Prostate gland (tissue), 2 donors: Measurements from ENCODE around the gene HAUS5. TPM values are rescaled to one million over a fixed set of nuclear protein-coding genes. Genes with fewer than 3 reads are reported as not detected.

Experiments used
- DNase-seq: peaks from one replicate; pipeline ENCODE4 v3.0.0-alpha.2; 2019; ENCODE audit warnings: low spot score
- H3K27ac ChIP-seq, 2 donors: fragments of 200-600 bp; sonication (generic); 2 replicates each; pipeline ENCODE4 v1.5.1; 2017 to 2019
- H3K27me3 ChIP-seq: fragments of 200-600 bp; sonication (generic); replicated peaks from 2 replicates; pipeline ENCODE4 v1.5.1; 2019; ENCODE audit not compliant: insufficient read depth
- H3K36me3 ChIP-seq, 2 donors: fragments of 200-600 bp; sonication (generic); 1 replicate in 1 of 2; 2 replicates in 1 of 2; pipeline versions ENCODE4 v1.5.1 to v1.8.1; 2017 to 2019
- H3K4me1 ChIP-seq: fragments of 200-600 bp; sonication (generic); replicated peaks from 2 replicates; pipeline ENCODE4 v1.5.1; 2019
- H3K4me3 ChIP-seq, 2 donors: fragments of 200-600 bp; sonication (generic); 2 replicates each; pipeline ENCODE4 v1.5.1; 2017 to 2019
- H3K9me3 ChIP-seq: fragments of 200-600 bp; sonication (generic); 2 replicates; pipeline ENCODE4 v1.5.1; 2017
- POLR2A ChIP-seq: fragments of 450-650 bp; IDR thresholded peaks from one replicate; pipeline ENCODE4 v1.6.1; 2016; ENCODE audit warnings: antibody characterized with exemption, mild to moderate bottlenecking
- POLR2AphosphoS5 ChIP-seq: sonication (generic); formaldehyde crosslinking; IDR thresholded peaks from one replicate; pipeline ENCODE4 v1.6.1; 2017; ENCODE audit warnings: antibody characterized with exemption
- WGBS: methylation state at CpG from one replicate; pipeline ENCODE4 v1.1.5; 2018; 5-methylcytosine and 5-hydroxymethylcytosine counted together
- intact Hi-C: fragments of 100-400 bp; cut with DNase I; formaldehyde crosslinking; loops from one replicate; pipeline ENCODE4 v1.14.2; 2022
- total RNA-seq, 2 donors: library from RNA; depleted of rRNA; stranded (reverse); fragments of >200 nt; gene quantifications; one replicate each; pipeline ENCODE4 v1.1.0, GENCODE V29; 2016
- TF ChIP-seq, protein P1 (sequence below), 4 experiments: fragments of 200-600 bp in 2 of 4; fragments of 450-650 bp in 2 of 4; sonication (generic) in 2 of 4; IDR thresholded peaks; 1 replicate in 3 of 4; 2 replicates in 1 of 4; pipeline ENCODE4 v1.5.1; 2016 to 2019; ENCODE audit warnings: antibody characterized with exemption in 4 of 4, mild to moderate bottlenecking in 2 of 4, moderate library complexity in 2 of 4

The HAUS5 gene
- total RNA-seq, 2 donors from 2014 or later, result 10.0 to 17.5 TPM

DNA sequence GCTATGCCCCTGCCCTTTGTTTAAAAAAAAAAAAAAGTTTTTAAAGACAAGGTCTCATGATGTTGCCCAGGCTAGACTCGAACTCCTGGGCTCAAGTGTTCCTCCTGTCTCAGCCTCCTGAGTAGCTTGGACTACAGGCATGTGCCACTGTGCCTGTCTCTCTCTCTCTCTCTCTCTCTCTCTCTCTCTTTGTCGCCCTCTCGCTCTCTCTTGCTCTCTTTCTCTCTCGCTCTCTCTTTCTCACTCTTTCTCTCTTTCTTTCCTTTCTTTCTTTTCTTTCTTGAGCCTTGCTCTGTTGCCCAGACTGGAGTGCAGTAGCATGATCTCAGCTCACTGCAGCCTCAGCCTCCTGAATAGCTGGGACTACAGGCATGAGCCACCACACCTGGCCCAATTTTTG lies 43.1 kb downstream of the HAUS5 start:
- Histone ChIP-seq H3K36me3 (peaks cover 0 to 7% of the 10 kb centered on the region in 2 donors), H3K4me1 (no peaks in the 10 kb centered on the region), H3K27ac (no peak overlapping the region), H3K27me3 (no peaks in the 10 kb centered on the region), H3K9me3 (no peaks in the 10 kb centered on the region), H3K4me3 (no peak overlapping the region)
- DNase-seq, result no peak
- intact Hi-C loops, result no loop called here
- TF ChIP-seq, protein P1, sequence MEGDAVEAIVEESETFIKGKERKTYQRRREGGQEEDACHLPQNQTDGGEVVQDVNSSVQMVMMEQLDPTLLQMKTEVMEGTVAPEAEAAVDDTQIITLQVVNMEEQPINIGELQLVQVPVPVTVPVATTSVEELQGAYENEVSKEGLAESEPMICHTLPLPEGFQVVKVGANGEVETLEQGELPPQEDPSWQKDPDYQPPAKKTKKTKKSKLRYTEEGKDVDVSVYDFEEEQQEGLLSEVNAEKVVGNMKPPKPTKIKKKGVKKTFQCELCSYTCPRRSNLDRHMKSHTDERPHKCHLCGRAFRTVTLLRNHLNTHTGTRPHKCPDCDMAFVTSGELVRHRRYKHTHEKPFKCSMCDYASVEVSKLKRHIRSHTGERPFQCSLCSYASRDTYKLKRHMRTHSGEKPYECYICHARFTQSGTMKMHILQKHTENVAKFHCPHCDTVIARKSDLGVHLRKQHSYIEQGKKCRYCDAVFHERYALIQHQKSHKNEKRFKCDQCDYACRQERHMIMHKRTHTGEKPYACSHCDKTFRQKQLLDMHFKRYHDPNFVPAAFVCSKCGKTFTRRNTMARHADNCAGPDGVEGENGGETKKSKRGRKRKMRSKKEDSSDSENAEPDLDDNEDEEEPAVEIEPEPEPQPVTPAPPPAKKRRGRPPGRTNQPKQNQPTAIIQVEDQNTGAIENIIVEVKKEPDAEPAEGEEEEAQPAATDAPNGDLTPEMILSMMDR (IDR thresholded peaks at IDR 0.05), result no peak
- TF ChIP-seq POLR2AphosphoS5, result no peak
- no peak for TF ChIP-seq POLR2A
- WGBS, result 94% methylated on average over 4 of the region's 4 CpGs

DNA sequence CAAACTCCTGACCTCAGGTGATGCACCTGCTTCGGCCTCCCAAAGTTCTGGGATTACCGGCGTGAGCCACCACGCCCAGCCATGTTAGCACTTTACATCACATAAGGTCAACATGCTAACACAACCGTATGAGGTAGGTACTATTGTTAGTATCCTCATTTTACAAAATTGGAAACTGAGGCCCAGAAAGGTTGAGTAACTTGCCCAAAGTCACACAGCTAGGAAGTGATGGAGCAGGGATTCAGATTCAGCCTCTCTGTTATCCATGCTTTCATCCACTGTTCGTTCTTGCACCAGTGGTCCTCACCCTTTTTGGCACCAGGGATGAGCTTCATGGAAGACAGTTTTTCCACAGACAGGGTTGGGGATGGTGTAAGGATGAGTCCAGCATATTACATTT lies 44.2 kb downstream of the HAUS5 start:
- no peak for DNase-seq
- Histone ChIP-seq H3K4me3 (no peak overlapping the region), H3K9me3 (no peaks in the 10 kb centered on the region), H3K36me3 (peaks cover 0 to 7% of the 10 kb centered on the region in 2 donors), H3K4me1 (no peaks in the 10 kb centered on the region), H3K27ac (no peak overlapping the region), H3K27me3 (no peaks in the 10 kb centered on the region)
- intact Hi-C loops, result no loop called here
- WGBS, result 87% methylated on average over 6 of the region's 6 CpGs
- TF ChIP-seq POLR2AphosphoS5 (no peak), POLR2A (no peak)
- TF ChIP-seq, protein P1 (IDR thresholded peaks at IDR 0.05), result no peak

DNA sequence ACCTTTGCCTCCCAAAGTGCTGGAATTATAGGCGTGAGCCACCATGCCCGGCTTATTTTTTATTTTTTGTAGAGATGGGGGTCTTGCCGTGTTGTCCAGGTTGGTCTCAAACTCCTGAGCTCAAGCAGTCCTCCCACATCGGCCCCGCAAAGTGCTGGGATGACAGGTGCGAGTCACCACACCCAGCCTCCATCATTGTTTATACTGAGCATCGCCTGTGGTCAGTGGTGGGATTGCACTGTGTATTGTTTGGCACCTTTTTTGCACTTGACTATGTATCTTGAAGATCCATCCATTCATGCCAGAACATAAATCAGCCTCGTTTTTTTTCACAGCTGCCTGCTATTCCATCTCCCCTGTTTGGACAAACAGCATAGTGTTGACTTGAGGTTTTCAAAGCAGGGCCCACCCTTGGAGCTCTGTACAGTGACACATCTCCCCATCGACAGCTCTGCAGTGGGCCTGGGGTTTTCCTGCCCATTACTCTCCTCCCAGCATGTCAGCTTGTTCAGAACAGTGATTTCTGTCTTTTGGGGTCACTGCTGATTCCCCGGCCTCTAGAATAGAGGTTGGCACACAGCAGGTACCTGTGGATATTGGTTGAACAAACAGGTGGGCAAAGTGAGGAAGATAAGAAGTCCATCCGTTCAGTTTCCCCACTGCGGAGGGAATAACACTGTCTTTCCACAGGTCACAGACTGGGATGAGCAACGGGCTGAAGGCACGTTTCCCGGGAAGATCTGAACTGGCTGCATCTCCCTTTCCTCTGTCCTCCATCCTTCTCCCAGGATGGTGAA lies 45.6 kb downstream of the HAUS5 start:
- no peak for DNase-seq
- 93% methylated on average over 15 of the region's 15 CpGs for WGBS
- intact Hi-C loops, result no loop called here
- no peaks in the 10 kb centered on the region for H3K9me3 ChIP-seq
- H3K36me3 ChIP-seq, result peaks cover 0 to 7% of the 10 kb centered on the region in 2 donors
- no peak for TF ChIP-seq POLR2A
- TF ChIP-seq, protein P1 (IDR thresholded peaks at IDR 0.05), result no peak
- TF ChIP-seq POLR2AphosphoS5, result no peak
- H3K4me1 ChIP-seq, result no peaks in the 10 kb centered on the region
- no peak overlapping the region for H3K4me3 ChIP-seq
- H3K27ac ChIP-seq, result no peak overlapping the region
- no peaks in the 10 kb centered on the region for H3K27me3 ChIP-seq

DNA sequence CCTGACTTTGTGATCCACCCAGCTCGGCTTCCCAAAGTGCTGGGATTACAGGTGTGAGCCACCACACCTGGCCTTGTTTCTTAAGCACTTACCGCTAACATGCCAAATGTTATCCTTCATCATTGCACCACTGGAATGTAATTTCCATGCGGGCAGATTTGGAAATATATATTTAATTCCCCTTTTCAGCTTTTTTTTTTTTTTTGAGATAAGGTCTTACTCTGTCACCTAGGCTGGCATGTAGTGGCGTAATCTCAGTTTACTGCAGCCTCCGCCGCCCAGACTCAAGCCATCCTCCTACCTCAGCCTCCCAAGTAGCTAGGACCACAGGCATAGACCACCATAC lies 49.4 kb downstream of the HAUS5 start:
- WGBS, result 96% methylated on average over 6 of the region's 6 CpGs
- Histone ChIP-seq H3K4me3 (no peak overlapping the region), H3K27me3 (no peaks in the 10 kb centered on the region), H3K36me3 (peaks cover 0 to 7% of the 10 kb centered on the region in 2 donors), H3K9me3 (no peaks in the 10 kb centered on the region), H3K27ac (no peak overlapping the region), H3K4me1 (no peaks in the 10 kb centered on the region)
- TF ChIP-seq POLR2AphosphoS5 (no peak), POLR2A (no peak)
- TF ChIP-seq, protein P1 (IDR thresholded peaks at IDR 0.05), result no peak
- intact Hi-C loops, result no loop called here
- no peak for DNase-seq

DNA sequence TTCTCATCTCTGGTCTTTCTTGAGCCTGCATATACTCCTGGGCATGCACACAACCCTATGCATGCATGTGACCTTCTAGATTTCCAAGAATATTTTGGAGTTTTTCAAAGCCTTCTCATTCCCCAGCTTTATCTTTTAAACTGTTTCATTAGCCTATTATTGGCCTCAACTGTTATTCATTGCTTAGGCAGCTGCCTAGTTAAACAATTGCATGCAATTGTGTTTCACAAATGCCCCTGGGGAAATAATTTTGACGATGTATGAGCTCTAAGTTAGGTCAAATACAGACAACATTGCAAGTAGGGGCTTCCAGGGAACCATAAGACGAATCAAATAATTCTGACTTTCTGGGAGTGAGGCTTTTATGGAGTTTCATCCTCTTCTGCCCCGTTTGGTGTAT lies 51.4 kb downstream of the HAUS5 start:
- no peak for DNase-seq
- Histone ChIP-seq H3K4me3 (no peak overlapping the region), H3K36me3 (peaks cover 0 to under 1% of the 10 kb centered on the region in 2 donors), H3K27me3 (no peaks in the 10 kb centered on the region), H3K27ac (no peak overlapping the region), H3K4me1 (no peaks in the 10 kb centered on the region), H3K9me3 (no peaks in the 10 kb centered on the region)
- intact Hi-C loops, result no loop called here
- TF ChIP-seq POLR2A, result no peak
- no peak for TF ChIP-seq POLR2AphosphoS5
- TF ChIP-seq, protein P1 (IDR thresholded peaks at IDR 0.05), result no peak
- 53% methylated on average over 3 of the region's 3 CpGs for whole genome bisulfite sequencing
